Neuronal stem cell (in vitro differentiated cells): Measurements from ENCODE around the gene TRPM7.
"Not testable (repeated sequence)": the region's sequence is repeated elsewhere in the genome, so short reads cannot be mapped to it uniquely, and the experiment has no call there.

ENCODE experiments used
- DNase-seq: peaks from one replicate; pipeline ENCODE4 v3.0.0-alpha.2; 2013; ENCODE audit warnings: low spot score
- H2AFZ ChIP-seq: one replicate; pipeline ENCODE4 v1.6.1; 2013; ENCODE audit warnings: mild to moderate bottlenecking, low read length, inconsistent platforms
- H2AK5ac ChIP-seq: 2 replicates; pipeline ENCODE4 v1.6.1; 2013; ENCODE audit warnings: low read depth, mild to moderate bottlenecking, inconsistent platforms, low read length, moderate library complexity, mixed read lengths
- H2BK120ac ChIP-seq: 2 replicates; pipeline ENCODE4 v1.6.1; 2013; ENCODE audit warnings: low read depth, mild to moderate bottlenecking, inconsistent platforms, low read length, moderate library complexity, mixed read lengths
- H2BK12ac ChIP-seq: one replicate; pipeline ENCODE4 v1.6.1; 2013; ENCODE audit warnings: low read length, inconsistent platforms
- H2BK15ac ChIP-seq: 2 replicates; pipeline ENCODE4 v1.6.1; 2013; ENCODE audit warnings: mild to moderate bottlenecking, low read length, inconsistent platforms, mixed read lengths
- H2BK5ac ChIP-seq: one replicate; pipeline ENCODE4 v1.6.1; 2013; ENCODE audit warnings: inconsistent platforms, mild to moderate bottlenecking, low read length, moderate library complexity
- H3K14ac ChIP-seq: one replicate; pipeline ENCODE4 v1.6.1; 2013; ENCODE audit warnings: low read length, inconsistent platforms
- H3K18ac ChIP-seq: 2 replicates; pipeline ENCODE4 v1.6.1; 2013; ENCODE audit warnings: low read length, inconsistent platforms
- H3K23ac ChIP-seq: 2 replicates; pipeline ENCODE4 v1.6.1; 2013; ENCODE audit warnings: low read depth, mild to moderate bottlenecking, mixed read lengths, low read length, inconsistent platforms; ENCODE audit not compliant: poor library complexity
- H3K27ac ChIP-seq: replicated peaks from 3 replicates; pipeline ENCODE4 v1.5.1; 2013; ENCODE audit warnings: low read length, inconsistent platforms
- H3K27me3 ChIP-seq, 3 experiments: 2 replicates each; pipeline ENCODE4 v1.6.1; 2013; ENCODE audit warnings: low read length in 3 of 3, mild to moderate bottlenecking in 2 of 3, inconsistent platforms in 1 of 3, low read depth in 1 of 3, mixed read lengths in 1 of 3, moderate library complexity in 1 of 3; ENCODE audit not compliant: control insufficient read depth in 3 of 3, insufficient read depth in 3 of 3
- H3K36me3 ChIP-seq, 2 donors: replicated peaks in 1 of 2; 2 replicates each; pipeline ENCODE4 v1.6.1; 2013; ENCODE audit warnings: low read length in 2 of 2; ENCODE audit not compliant: control insufficient read depth in 2 of 2, insufficient read depth in 2 of 2
- H3K4ac ChIP-seq: 2 replicates; pipeline ENCODE4 v1.6.1; 2013; ENCODE audit warnings: inconsistent platforms, mild to moderate bottlenecking, low read length, moderate library complexity
- H3K4me1 ChIP-seq, 2 donors: 1 replicate in 1 of 2; 2 replicates in 1 of 2; pipeline ENCODE4 v1.6.1; 2013; ENCODE audit warnings: low read length in 2 of 2, low read depth in 1 of 2; ENCODE audit not compliant: control insufficient read depth in 2 of 2, insufficient read depth in 1 of 2
- H3K4me2 ChIP-seq: one replicate; pipeline ENCODE4 v1.6.1; 2013; ENCODE audit warnings: mild to moderate bottlenecking, low read length, inconsistent platforms; ENCODE audit not compliant: insufficient read depth, poor library complexity, severe bottlenecking
- H3K4me3 ChIP-seq, 2 donors: 2 replicates each; pipeline ENCODE4 v1.5.1; 2013; ENCODE audit warnings: low read length in 2 of 2, mild to moderate bottlenecking in 2 of 2, inconsistent platforms in 1 of 2, moderate library complexity in 1 of 2
- H3K79me1 ChIP-seq: one replicate; pipeline ENCODE4 v1.6.1; 2013; ENCODE audit warnings: low read depth, mild to moderate bottlenecking, inconsistent platforms, low read length, moderate library complexity
- H3K9ac ChIP-seq: one replicate; pipeline ENCODE4 v1.6.1; 2013; ENCODE audit warnings: mild to moderate bottlenecking, low read depth, low read length, inconsistent platforms; ENCODE audit not compliant: poor library complexity
- H3K9me3 ChIP-seq, 2 donors: replicated peaks in 1 of 2; 2 replicates each; pipeline versions ENCODE3 to v1.6.1; 2013; ENCODE audit warnings: low read length in 2 of 2, mild to moderate bottlenecking in 2 of 2, inconsistent platforms in 1 of 2, low read depth in 1 of 2, mixed read lengths in 1 of 2, moderate library complexity in 1 of 2; ENCODE audit not compliant: control insufficient read depth in 2 of 2, insufficient read depth in 1 of 2
- H4K8ac ChIP-seq: one replicate; pipeline ENCODE4 v1.6.1; 2013; ENCODE audit warnings: low read depth, mild to moderate bottlenecking, inconsistent platforms, low read length, moderate library complexity
- H4K91ac ChIP-seq: one replicate; pipeline ENCODE4 v1.6.1; 2013; ENCODE audit warnings: low read length, low read depth, mild to moderate bottlenecking, inconsistent platforms; ENCODE audit not compliant: poor library complexity
- WGBS, 2 donors: extraction: QIAGEN DNeasy Blood & Tissue Kit; methylation state at CpG; one replicate each; pipeline ENCODE4 v1.1.7; 2013; ENCODE audit warnings: missing lambda C conversion rate in 2 of 2, mixed read lengths in 1 of 2; ENCODE audit not compliant: insufficient read length in 2 of 2, insufficient replicate concordance in 1 of 2; ENCODE audit errors: extremely low coverage in 2 of 2; 5-methylcytosine and 5-hydroxymethylcytosine counted together

TRPM7 gene

DNA sequence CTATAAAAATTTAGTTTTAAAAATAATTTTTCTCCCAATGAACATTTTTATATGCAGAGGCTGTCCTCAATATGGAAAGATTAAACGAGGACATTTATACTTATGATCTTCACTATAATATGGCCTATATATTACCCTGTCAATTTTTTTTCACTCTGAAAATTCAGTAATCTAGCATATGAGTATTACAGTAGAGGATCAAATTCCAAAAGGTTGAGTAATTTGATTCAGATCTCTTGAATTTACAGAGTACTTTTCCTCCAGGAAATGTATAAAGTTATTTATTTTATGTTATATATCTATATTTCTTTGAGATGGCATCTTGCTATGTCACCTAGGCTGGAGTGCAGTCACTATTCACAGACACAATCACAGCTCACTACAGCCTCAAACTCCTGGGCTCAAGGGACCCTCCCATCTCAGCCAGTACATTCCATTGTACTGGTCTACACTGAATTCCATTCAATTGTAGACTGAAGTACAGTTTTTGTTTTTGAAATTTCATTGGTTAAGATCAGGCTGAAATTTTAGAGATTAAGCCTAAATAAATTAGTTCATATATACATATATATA, 16.3 kb upstream of the TRPM7 start:
- Histone ChIP-seq H2BK12ac (no peak overlapping the region), H4K8ac (no peak overlapping the region), H2BK5ac (no peak overlapping the region), H4K91ac (no peak overlapping the region), H3K4me3 (no peak overlapping the region), H3K23ac (no peak overlapping the region), H2BK15ac (no peak overlapping the region), H3K9ac (no peak overlapping the region), H3K9me3 (no peaks in the 10 kb centered on the region), H3K27me3 (no peaks in the 10 kb centered on the region), H3K14ac (no peak overlapping the region), H2BK120ac (no peak overlapping the region), H2AFZ (no peak overlapping the region), H3K36me3 (peaks cover 0 to 17% of the 10 kb centered on the region in 2 donors), H3K79me1 (no peaks in the 10 kb centered on the region), H3K4me1 (no peaks in the 10 kb centered on the region), H3K4me2 (no peak overlapping the region), H3K27ac (no peak overlapping the region), H3K18ac (no peak overlapping the region), H3K4ac (no peak overlapping the region), H2AK5ac (no peak overlapping the region)
- no peak for DNase-seq
- WGBS, 2 donors = no CpG with 5 or more reads among the region's 1 CpG

- Histone ChIP-seq H3K9me3 (no peaks in the 10 kb centered on the region), H3K18ac (no peak overlapping the region), H2BK15ac (no peak overlapping the region), H2AK5ac (no peak overlapping the region), H3K27ac (no peak overlapping the region), H2BK12ac (no peak overlapping the region), H2BK5ac (no peak overlapping the region), H3K23ac (no peak overlapping the region), H2BK120ac (no peak overlapping the region), H3K4me2 (no peak overlapping the region), H4K91ac (no peak overlapping the region), H3K4ac (no peak overlapping the region), H2AFZ (no peak overlapping the region), H3K4me3 (no peak overlapping the region), H3K27me3 (no peaks in the 10 kb centered on the region), H3K79me1 (no peaks in the 10 kb centered on the region), H4K8ac (no peak overlapping the region), H3K14ac (no peak overlapping the region), H3K4me1 (no peaks in the 10 kb centered on the region), H3K9ac (no peak overlapping the region), H3K36me3 (peaks cover 0 to 2% of the 10 kb centered on the region in 2 donors)
- WGBS, 2 donors = no CpG with 5 or more reads among the region's 8 CpGs
- DNase-seq = no peak
Measured at GRCh38 chr15:50698101-50698500, 11.5 kb upstream of the TRPM7 start.

- H3K79me1 ChIP-seq = no peaks in the 10 kb centered on the region
- no peak overlapping the region for H3K4me2 ChIP-seq
- no peak overlapping the region for H3K27ac ChIP-seq
- H3K18ac ChIP-seq = no peak overlapping the region
- no CpG with 5 or more reads among the region's 4 CpGs for WGBS, 2 donors
- no peak overlapping the region for H3K23ac ChIP-seq
- H2AFZ ChIP-seq = no peak overlapping the region
- H4K91ac ChIP-seq = no peak overlapping the region
- H2BK120ac ChIP-seq = no peak overlapping the region
- no peak for DNase-seq
- H3K4ac ChIP-seq = no peak overlapping the region
- no peak overlapping the region for H2BK15ac ChIP-seq
- H3K14ac ChIP-seq = no peak overlapping the region
- H2BK12ac ChIP-seq = no peak overlapping the region
- no peak overlapping the region for H4K8ac ChIP-seq
- no peak overlapping the region for H3K4me3 ChIP-seq
- no peaks in the 10 kb centered on the region for H3K4me1 ChIP-seq
- no peaks in the 10 kb centered on the region for H3K27me3 ChIP-seq
- no peak overlapping the region for H2BK5ac ChIP-seq
- H2AK5ac ChIP-seq = no peak overlapping the region
- no peak overlapping the region for H3K9ac ChIP-seq
- H3K36me3 ChIP-seq = peaks cover 0 to 2% of the 10 kb centered on the region in 2 donors
- no peaks in the 10 kb centered on the region for H3K9me3 ChIP-seq
Measured at GRCh38 chr15:50697109-50697797, 10.7 kb upstream of the TRPM7 start.

DNA sequence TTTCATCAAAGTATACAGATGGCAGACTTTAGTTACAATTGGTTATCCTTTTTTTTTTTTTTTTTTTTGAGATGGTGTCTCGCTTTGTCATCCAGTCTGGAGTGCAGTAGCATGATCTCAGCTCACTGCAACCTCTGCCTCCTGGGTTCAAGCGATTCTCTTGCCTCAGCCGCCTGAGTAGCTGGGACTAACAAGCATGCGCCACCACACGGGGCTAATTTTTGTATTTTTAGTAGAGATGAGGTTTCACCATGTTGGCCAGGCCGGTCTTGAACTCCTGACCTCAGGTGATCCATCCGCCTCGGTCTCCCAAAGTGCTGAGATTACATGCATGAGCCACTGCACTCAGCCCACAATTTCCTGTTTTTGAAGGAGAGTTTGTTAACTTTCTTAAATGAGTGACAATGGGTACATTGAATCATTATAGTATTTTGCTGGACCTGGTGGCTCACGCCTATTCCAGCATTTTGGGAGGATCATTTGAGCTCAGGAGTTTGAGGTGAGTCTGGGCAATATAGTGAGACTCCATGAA, 8.1 kb upstream of the TRPM7 start:
- H2BK12ac ChIP-seq, H2AK5ac ChIP-seq, H3K27me3 ChIP-seq, H3K4me2 ChIP-seq, H3K4ac ChIP-seq, H3K14ac ChIP-seq, H3K4me1 ChIP-seq, DNase-seq, H4K91ac ChIP-seq, H2BK5ac ChIP-seq, H2AFZ ChIP-seq, H3K36me3 ChIP-seq, H3K18ac ChIP-seq, H3K27ac ChIP-seq, H3K9me3 ChIP-seq, H2BK120ac ChIP-seq, H3K4me3 ChIP-seq, H4K8ac ChIP-seq, H2BK15ac ChIP-seq, H3K23ac ChIP-seq, H3K9ac ChIP-seq, H3K79me1 ChIP-seq: not testable (repeated sequence)
- no CpG with 5 or more reads among the region's 9 CpGs for WGBS, 2 donors
